HG03025 (cell line): ENCODE results near the gene STAG3.

Experiments used
- ATAC-seq: cut with Tn5 transposase; IDR thresholded peaks from one replicate; pipeline ENCODE4 v1.9.1; 2021; ENCODE audit warnings: mild to moderate bottlenecking, moderate library complexity; ENCODE audit not compliant: unreplicated experiment, low FRiP score

Gene STAG3

GRCh38 chr7:100153708-100154535, 23.8 kb upstream of the STAG3 start:
- no peak for ATAC-seq

GRCh38 chr7:100154651-100155491, 22.8 kb upstream of the STAG3 start:
- ATAC-seq, result no peak

- ATAC-seq, result no peak
These were observed 22.0 kb upstream of the STAG3 start for GRCh38 chr7:100155553-100156317.

- no peak for ATAC-seq
These were observed 21.2 kb upstream of the STAG3 start for GRCh38 chr7:100156331-100157068.

DNA sequence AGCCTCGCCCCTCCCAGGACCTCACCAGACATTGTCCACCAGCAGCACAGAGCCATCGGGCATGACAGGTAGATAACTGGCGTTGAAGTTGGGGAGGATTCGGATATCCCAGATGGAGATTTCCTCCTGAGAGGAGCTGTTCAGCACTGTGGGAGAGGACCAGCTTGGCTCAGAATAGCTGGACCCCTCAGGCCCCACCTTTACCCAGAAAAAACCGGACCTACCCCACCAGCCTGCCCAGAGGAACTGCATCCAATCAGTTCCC, 20.7 kb upstream of the STAG3 start:
- ATAC-seq, result no peak

DNA sequence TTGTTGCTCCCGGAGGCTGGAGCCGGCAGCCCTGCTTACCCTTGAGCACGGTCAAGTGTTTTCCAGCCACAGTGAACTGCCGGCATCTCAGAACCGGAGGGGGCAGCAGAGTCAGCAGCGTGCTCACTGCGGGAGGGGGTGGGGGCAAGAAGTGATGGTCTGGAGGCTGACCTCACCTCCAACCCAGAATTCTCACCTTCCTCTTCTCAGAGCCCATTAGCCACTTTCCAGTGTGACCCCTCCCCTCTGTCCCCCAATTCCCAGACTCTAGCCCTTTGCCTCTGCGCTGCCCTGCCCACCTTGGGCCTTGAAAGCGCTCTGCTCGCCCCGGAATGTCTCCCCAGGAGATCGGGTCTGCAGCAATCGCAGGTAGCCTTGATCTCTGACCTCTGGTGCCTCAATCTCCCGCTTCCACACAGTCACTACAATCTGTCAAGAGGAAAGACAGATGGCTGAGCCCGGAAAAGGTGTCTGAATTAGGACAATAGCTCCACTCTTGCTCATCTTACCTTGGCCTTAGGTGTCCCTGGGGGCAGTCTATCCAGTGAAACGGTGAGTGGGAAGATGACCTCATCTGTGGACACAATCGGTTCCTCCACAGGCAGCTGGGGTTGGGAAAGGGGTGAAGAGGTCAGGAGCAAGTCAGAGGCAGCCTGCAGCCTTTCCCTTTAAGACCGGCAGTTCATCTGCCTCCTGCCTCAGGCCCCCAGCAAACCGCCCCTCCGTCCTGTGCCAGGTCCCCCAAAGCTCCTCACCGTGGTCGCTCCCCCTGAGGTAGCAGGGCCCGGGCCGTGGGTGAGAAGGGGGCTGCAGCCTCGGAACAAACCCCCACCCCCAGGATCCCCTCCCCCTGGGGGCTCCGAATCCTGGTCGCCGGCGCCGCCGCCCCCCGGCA, 20.1 kb upstream of the STAG3 start:
- no peak for ATAC-seq

DNA sequence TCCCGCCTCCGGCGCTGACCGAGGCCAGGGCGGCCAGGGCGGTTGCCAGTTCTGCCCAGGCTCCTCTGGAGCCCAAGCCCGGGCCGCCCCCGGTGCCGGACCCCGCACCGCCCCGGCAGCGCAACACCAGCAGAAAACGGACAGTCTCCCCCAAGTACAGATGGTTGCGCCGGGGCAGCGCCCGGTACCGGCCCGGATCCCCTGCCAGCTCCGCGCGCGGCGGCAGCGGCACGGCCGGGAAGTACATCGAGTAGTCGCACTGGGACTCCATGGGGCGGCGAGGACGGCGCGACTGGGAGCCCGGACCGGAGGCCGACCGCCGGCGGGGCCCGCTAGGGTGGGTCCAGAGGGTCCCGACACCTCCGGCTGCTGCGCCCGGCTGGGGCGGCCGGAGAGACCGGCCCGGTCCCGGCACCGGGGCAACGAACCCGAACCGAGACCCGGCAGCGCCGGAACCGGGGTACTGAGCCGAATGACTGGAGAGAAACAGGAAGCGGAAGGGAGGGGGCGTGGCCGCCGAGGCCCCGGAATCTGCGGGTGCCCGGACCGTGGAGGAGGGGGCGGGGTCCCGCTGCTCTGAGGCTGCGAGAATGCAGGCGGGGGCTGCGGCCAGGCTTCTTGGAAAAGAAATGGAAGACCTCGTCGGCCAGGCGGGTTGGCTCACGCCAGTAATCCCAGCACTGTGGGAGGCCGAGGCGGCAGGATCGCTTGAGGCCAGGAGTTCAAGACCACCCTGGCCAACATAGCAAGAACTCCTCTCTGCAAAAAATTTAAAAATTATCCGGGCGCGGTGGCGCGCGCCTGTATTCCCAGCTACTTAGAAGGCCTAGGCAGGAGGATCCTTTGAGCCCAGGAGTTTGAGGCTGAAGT, 19.3 kb upstream of the STAG3 start, which contains the start of gene TRAPPC14:
TSS of gene TRAPPC14 (minus strand) at position 495 of the 870 bp plus-strand sequence. CDS start at position 271, 224 bp downstream.
- ATAC-seq, result peak; percentile 74

DNA sequence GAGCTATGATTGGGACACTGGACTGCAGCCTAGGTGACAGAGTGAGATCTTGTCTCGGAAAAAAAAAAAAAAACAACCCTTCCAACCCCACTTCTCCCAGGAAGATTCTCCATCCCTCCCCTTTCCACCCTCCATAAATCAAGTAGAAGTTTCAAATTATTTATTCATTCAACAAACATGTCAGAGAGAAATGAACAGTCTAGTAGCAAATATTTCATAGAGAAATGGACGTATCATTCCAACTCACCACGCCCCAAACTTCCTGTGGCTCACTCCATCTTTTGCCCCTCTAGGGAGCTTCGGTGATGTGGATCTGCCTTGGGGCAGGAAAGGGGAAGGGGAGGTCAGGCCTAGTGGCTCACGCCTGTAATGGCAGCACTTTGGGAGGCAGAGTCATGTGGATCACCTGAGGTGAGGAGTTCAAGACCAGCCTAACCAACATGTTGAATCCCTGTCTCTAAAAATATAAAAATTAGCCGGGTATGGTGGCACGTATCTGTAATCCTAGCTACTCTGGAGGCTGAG, 18.6 kb upstream of the STAG3 start:
- no peak for ATAC-seq

DNA sequence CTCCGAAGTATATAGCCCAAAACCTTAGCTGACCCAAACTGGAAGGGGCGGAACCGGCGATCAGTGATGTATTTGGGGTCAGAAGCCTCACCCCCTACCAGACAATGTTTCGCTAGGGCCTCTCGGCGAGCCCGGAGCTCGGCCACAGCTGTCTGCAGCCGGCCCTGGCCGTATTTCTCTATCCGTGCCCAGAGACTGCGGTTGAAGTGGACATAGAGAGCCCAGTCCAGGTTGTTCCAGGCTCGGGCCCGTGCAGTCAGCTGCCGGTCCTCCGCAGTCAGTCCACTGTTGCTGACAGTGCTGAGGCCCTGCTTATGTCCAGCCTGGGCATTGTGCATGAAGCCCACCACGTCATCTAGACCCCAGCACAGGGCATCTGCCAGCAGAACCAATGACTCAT, 17.7 kb upstream of the STAG3 start:
- ATAC-seq, result no peak

GRCh38 chr7:100163006-100163531, 14.6 kb upstream of the STAG3 start:
- no peak for ATAC-seq

DNA sequence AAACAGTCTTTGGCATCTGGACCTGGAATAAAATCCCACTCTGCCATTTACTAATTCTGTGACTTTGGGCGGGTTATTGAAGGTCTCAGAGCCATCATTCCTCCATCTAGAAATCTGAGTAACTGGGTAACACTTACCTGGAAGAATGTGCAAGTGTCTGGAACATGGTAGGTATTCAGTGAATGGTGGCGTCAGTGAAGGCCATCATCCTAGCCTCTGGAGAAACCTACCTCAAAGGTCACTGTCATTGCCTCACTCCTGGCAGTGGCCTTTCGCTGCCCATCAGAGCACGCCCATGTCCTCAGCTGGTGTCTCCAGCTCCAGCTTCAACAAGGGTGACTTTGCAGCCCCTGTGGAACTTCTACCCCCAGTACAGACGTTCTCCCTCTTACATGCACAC, 13.8 kb upstream of the STAG3 start:
- ATAC-seq, result no peak

- ATAC-seq, result no peak
These were observed 11.3 kb upstream of the STAG3 start for GRCh38 chr7:100166317-100166940.

DNA sequence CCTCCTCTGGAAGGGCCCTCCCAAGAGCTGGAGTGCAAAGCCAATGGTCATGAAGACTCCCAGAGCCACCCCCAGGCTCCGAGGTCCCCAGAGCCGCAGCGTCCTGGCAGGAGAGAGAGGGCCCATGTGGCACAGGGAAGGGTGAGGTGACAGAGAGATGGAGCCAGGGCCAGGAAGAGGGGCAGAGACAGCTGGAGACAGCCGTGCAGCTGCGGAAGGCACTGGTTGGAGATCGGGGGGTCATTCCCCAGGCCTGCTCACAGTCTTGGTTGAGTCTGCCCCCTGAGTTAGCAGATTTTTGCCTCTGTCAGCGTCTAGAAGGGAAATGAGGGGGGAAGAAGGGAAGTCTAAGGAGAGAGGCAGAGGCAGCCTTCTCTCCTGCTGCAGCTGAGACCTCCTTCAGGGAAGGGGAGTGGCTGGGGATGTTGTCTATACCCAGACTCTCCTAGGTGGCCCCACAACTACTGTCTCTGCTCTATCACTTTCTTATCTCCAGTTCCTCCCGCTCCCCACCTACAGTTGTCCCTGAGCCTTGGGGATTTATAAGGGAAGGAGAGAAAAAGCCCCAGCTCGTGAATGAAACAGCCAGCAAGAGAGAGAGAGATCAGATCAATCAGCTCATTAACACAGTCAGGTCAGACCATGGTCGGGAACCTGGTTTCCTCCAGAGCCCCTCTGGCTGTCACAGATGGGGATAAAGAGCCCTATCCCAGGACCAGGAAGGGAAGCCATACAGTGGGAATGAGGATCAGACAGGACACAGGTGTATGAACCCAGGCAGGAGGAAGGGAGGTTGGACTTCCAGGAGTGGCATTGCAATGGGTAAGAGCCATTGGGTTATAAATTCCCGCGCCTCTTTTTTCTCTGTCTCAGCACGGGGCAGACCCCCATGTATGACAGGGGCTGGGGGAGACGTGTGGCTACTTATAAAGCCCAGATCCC, 10.5 kb upstream of the STAG3 start:
- no peak for ATAC-seq

DNA sequence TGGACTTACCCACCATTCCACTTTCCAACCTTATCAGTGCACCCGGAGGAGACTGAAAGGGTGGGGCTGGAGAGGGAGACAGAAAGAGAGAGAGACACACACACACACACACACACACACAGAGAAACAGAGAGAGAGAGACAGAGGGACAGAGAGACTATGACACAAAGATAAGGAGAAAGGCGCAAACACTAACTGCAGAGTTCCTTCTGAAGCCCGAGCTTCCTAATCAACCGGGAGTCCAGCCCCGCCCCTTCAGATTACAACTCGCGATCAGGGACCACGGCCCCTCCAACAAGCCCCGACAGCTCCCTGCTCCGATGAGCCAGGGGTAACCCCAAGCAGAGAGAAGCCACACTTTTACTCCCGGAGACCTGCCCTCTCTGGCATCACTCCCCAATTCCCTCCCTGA, 9.8 kb upstream of the STAG3 start:
- ATAC-seq, result no peak

- ATAC-seq, result no peak
These were observed 8.4 kb upstream of the STAG3 start for GRCh38 chr7:100169147-100169850.
